GM18951 (cell line): ENCODE results near the gene CALM3.
A peak's percentile ranks its signal among the peaks of the same experiment; 100 is the strongest.

Experiments
- POLR2A ChIP-seq: IDR thresholded peaks from 4 replicates; pipeline ENCODE4 v1.6.1; 2011; ENCODE audit warnings: mild to moderate bottlenecking; ENCODE audit not compliant: insufficient read length, insufficient read depth; ENCODE audit errors: extremely low read depth
- in situ Hi-C: fragments of 300-500 bp; cut with MboI; formaldehyde crosslinking; loops from one replicate; pipeline ENCODE4 v1.12.0; 2022; ENCODE audit warnings: low sequenced_read_pairs, mixed read lengths, inconsistent platforms; ENCODE audit not compliant: unreplicated experiment

CALM3 gene

DNA sequence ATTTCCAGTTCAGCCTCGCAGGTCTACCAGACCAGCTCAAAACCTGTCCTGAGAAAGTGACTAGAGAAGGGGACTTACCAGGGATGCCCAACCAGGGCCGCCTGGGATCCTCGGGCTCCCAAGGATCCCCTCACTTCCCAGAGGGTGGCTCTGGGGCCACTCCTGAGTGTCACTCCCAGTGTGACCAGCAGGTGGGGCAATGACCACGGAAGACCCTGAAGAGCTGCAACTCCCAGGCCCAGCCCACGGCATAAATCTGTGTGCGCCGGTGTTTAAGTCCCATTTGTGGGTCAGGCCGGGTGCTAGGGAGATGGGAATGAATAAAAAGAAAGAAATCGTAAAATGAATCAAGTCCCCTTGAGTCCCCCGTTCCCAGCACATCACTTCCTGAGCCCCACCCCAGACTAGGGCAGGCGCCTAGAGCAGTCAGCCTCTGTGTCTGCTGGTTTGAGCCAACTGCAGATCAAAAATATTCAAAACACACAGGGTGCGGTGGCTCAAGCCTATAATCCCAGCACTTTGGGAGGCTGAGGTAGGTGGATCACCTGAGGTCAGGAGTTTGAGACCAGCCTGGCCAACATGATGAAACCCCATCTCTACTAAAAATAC, 13.1 kb downstream of the CALM3 start:
- in situ Hi-C loops, result no loop called here
- TF ChIP-seq POLR2A, result no peak

DNA sequence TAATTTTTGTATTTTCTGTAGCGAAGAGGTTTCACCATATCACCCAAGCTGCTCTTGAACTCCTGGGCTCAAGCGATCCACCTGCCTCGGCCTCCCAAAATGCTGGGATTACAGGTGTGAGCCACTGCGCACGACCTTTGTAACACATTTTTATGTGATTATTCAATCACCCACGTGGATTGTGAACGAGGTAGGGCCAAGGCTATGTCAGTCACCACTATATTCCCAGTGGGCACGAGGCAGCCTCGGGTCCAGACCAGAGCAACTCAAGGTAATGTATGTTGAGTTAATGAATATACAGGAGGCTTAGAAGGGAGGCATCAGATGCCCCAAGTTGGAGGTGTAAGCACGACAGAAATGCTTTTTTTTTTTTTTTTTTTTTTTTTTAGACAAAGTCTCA, 14.8 kb downstream of the CALM3 start:
- in situ Hi-C loops, result no loop called here
- no peak for TF ChIP-seq POLR2A

DNA sequence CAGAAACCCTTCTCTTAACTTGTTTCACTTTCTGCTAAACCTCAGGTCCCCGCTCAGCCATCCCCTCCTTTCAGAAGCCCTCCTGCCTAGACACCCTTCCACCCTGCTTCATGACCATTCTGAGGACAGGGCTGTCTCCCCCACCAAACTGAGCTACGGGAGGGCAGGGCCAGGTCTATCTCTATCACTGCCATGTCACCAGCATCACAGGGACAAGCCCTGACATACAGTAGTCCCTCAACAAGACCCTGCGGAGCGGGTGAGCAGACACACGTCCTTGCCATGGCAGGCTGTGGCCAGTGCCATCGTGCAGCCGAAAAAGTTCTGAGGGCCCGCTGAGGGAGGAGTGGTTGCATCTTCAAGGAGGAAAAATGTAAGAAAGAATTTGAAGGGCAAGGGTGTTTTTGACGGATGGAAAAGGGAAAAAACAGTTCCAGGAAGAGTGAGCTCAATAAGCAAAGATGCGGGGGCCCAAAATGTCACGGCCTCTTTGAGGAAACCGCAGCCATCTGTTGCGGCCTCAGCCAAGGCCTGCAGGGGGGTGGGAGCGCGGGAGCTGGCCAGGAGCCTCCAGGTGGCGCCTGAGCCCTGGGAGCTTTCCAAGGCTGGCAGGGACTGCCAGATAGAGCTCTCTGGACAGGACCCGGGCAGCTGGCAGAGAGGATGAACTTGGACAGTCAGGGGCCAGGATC, 15.6 kb downstream of the CALM3 start:
- in situ Hi-C loops, result no loop called here
- no peak for TF ChIP-seq POLR2A

DNA sequence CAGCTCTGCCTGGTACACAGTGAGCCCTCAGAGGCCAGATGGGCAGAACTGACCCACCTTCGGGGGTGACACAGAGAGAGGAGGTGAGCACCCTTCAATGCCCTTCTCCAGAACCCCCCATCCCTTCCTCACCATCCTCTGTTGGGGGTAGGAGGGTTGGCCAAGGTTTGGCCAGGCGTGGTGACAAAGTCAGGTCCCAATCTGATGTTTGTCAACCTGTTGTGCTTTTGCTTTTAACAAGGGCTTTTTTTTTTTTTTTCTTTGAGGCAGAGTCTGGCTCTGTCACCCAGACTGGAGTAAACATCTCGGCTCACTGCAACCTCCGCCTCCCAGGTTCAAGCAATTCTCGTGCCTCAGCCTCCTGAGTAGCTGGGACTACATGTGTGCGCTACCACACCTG, 16.5 kb downstream of the CALM3 start:
- in situ Hi-C loops, result no loop called here
- no peak for TF ChIP-seq POLR2A

DNA sequence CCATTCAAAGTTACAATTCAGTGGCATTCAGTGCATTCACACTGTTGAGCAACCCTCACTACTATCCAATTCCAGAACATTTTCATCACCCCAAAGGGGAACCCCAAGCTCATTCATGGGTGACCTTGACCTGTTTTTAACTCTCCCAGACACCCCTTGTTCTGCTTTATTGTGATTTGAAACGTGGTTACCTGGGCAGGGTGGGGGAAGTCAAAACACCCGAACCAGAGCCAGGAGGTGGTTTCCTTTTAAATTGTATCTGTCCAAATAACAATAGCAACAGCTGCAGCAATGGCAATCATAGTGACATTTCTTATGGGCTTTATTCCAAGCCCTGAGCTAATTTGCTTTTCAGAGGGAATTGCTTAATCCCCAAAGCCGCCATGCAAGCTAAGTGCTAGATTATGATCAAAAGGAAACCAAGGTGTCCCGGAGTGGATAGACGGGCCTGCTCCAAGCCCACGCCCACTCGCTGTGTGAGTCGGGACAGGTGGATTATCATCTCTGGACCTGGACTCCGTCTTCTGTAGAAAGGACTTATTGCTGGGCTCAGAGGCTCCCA, 17.6 kb downstream of the CALM3 start:
- in situ Hi-C loops, result no loop called here
- no peak for TF ChIP-seq POLR2A

DNA sequence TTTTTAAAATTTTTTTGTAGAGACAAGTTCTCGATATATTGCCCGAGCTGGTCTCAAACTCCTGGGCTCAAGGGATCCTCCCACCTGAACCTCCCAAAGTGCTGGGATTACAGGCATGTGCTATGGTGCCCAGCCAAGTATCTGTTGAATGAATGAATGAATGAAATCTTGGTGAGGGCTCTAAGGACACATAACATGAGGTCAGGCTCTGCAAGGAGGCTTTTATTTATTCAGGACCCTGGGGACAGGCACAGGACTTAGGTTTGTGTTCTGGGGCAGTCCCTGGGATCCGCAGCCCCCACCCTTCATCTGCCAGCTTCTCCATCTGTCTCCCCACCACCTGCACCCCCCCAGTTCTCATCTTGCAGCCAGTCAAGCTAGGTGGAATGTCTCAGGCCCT, 19.1 kb downstream of the CALM3 start:
- in situ Hi-C loops, result no loop called here
- no peak for TF ChIP-seq POLR2A

DNA sequence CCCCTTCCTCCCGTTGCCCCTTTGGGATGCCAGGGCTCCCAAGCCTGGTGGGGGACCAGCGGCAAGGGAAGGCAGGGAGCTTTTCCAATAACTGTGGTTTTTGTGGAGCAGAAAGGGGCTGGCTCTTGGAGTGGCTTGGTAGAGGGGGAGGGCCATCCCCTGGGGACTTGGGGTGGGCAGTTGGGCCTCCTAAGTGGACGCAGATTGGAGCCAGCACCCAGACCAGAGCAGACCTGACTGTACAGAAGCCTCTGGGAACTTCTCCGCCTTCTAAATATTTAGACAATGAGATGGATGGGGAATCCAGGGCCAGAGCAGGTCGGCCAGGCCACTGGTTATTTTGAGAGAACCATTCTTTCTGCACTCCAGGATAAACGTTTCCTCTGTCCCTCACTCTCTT, 19.6 kb downstream of the CALM3 start:
- in situ Hi-C loops, result no loop called here
- no peak for TF ChIP-seq POLR2A

DNA sequence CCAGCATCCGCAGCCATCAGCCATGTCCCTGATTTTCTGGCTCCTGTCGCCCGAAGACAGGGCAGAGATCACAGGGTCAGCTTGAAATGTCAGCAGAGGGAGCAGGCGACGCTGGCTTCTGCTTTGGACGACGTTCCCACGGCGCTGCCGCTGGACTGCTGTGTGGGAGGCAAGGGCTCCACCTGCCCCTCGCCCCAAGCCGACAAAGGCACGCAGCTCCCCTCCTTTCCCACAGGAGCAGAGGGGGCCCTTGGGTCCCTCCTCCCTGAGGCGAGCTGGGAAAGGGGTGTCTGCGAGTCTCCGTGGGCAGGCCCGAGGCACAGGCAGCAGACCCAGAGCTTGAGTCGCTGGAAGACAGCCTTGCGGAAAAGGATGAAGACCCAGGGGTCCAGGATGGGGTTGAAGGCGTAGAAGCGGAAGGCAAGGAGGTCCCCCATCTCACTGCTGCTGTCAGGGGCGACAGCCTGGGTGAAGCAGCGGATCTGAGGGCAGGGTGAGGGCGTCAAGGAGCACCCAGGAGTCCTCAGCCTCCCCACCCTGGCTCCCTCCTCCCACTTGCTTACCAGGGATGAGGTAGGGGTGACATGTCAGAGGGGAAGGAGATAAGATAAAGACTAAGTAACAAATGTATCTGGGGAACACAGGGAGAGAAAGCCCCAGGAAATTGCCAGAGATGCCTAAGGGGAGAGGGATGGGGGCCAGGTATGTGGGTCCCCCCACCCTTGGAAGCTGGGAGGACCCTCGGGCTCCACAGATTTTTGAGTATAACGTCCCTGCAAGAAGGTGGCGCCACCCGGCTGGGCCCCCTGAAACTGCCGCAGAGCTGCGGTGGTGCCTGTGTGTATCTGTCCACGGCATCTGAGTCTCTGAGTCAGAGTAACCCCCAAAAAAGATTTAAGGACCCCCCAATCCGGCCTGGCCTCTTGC, 20.3 kb downstream of the CALM3 start:
- no peak for TF ChIP-seq POLR2A

DNA sequence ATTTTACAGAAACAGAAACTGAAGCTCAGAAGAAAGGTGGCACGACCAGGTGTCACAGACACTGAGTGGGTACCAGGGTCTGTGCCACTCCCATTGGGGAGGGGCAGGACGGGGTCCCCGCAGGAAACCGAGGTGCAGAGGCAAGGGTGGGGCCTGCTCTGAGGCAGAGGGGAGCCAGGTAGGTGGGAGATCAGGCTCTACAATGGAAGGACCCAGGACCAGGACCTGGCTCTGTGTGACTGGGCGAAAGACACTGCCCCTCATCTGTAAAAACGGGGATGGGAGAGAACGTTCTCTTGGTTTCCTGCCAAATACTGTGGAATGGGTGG, 21.0 kb downstream of the CALM3 start:
- no peak for TF ChIP-seq POLR2A
- in situ Hi-C loops, result no loop called here

More for the DNA sequence above, 20.3 kb downstream of the CALM3 start:
- in situ Hi-C loops, result no loop called here

DNA sequence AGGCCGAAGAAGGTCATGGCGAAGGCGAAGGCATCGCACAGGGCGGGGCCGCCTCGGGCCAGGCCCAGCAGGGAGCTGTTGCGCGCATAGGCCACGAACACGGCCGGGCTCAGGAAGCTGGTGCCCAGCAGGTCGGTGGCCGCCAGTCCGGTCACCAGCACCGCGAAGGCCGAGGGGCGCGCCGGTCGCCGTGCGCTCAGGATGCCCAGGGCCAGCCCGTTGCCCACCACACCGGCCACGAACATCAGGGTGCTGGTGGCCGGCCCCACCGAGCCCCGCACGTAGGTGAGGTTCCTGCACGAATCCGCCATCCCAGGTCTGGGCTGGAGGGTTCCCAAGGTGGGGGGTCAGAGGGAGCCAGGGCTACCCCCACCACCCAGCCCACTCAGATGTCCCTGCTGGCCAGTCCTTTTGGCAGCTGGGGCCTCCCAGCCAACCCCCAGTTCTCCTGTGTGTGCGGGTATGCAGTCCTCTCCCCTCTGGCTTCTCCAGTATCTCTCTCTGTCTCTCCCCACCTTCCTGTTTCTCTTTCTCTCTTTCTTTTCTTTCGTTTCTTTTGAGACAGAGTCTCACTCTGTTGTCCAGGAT, 22.9 kb downstream of the CALM3 start:
- in situ Hi-C loops, result no loop called here
- TF ChIP-seq POLR2A, result no peak

DNA sequence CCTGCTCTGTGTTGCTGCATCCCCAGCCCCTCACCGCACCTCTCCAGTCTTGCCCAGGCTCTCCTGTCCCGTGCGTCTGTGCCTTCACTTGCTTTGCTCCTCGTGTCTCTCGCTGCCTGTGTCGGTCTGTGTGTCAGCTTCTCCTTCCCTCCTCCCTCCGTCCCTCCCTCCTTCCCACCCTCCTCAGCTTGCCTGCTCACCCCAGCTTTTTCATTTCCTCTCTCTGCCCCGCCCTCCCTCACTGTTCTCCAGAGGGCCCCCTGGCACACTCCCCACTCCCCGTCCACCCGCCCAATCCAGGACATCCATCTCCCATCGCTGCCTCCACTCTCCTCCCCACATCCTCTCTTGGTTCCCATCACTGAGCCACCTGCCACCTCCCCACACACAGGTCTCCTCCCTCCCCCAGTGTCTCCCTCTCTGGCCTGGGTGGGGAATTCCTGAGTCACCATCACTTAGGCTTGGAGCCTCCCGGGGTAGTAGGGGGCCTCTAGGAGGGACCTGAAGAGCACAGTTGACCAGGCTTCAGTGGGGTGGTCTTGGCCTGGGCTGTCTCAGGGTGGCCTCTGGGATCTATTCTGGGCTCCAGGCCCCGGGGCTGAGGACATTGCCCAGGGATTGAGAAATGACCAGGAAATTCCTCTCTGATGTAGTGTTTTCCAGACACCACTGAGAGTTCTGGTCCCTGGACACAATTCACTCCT, 24.0 kb downstream of the CALM3 start, which contains the start of gene PTGIR:
Gene PTGIR (minus strand): TSS at position 132 of the 704 bp plus-strand sequence. CDS start 864 bp downstream, outside the sequence.
- peak; percentile 49 for TF ChIP-seq POLR2A

DNA sequence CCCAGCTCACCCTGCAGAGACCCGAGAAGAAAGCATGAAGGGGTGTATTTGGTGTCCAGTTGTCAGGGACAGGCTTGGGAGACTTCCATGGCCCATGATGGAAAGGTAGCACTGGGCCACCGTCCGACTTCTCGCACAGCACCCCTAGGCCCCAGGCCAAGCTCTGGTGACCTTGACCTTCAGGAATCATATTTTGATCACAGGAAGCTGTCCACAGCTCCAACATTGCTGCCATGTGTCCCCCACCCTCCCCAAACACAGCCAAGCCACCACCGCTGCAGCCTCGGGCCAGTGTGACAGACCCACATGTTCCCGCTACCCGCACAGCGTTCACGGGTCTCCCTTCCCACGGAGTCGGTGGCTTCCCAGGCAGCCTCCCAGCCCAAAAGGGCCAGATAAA, 24.6 kb downstream of the CALM3 start:
- in situ Hi-C loops, result no loop called here
- TF ChIP-seq POLR2A, result no peak

More for the DNA sequence above, 24.0 kb downstream of the CALM3 start, which contains the start of gene PTGIR:
- in situ Hi-C loops, result no loop called here
